ENCODE measurements around the gene WT1.

WT1 gene

DNA sequence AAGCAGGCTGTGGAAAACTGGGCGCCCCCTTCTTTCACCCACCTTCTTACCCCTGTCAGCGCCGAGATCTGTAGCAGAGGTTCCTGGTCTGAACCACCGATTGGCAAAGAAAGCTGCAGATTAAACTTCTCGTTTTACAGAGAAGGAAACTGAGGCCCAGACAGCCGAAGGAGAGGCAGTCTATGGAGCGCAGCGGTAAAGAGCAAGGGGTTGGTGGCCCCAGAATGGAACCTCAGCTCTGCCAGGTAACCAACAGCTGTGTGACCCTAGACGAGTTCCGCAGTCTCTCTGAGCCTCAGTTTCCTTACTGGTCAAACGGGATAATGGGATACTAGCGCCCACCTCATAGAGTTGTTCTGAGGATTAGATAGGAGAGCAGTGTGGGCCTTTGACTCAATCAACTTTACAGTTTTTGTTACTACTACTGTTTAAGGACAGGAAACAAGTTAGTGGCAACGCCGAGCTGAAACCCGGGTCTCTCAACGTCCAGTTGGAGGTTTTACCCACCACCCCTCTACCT, 3.1 kb upstream of the WT1 start:
- no peak for DNase-seq (ENCODE audit: low read depth)

DNA sequence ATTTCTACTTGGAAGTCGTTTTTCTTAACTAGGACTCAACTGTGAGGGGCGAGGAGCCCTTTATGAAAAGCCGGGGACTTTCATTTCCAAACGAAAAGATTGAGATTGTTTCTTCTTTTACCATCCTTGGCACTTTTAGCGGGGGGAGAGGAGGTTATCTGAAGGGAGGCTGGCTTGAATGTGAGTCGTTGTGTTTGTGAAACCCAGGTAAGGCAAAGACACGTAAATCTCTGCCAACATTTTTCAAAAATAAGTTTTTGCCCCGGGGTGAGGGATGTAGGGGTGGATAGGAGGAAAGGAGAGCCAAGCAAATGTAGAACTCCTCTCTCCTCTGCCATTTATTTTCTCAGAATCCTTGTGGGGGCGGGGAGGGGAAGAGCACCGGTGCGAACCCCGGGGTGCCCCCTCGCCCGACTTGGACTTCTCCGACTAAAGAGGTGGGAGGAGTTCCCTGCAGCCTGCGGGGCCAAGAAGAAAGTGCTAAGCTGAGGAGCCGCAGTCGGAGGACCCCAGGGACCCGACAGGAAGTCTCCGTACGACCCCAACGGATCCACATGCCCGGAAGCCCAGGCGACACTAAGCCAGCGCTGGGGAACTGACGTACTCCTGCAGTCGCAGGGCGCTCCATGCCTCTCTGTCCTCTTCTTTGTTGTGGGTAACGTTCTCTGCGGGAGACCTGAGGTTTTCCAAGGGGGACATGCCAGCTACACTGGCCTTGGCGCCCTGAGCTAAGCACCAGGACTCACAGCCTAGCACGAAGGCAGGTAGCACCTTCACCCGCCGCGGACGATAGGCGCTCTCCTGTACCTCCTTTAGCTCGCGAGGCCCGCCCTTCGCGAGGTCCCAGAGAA, 2.4 kb upstream of the WT1 start:
- no peak for DNase-seq (ENCODE audit: low read depth)

GRCh38 chr11:32436751-32437494, 1.6 kb upstream of the WT1 start:
- no peak for DNase-seq (ENCODE audit: low read depth)

DNA sequence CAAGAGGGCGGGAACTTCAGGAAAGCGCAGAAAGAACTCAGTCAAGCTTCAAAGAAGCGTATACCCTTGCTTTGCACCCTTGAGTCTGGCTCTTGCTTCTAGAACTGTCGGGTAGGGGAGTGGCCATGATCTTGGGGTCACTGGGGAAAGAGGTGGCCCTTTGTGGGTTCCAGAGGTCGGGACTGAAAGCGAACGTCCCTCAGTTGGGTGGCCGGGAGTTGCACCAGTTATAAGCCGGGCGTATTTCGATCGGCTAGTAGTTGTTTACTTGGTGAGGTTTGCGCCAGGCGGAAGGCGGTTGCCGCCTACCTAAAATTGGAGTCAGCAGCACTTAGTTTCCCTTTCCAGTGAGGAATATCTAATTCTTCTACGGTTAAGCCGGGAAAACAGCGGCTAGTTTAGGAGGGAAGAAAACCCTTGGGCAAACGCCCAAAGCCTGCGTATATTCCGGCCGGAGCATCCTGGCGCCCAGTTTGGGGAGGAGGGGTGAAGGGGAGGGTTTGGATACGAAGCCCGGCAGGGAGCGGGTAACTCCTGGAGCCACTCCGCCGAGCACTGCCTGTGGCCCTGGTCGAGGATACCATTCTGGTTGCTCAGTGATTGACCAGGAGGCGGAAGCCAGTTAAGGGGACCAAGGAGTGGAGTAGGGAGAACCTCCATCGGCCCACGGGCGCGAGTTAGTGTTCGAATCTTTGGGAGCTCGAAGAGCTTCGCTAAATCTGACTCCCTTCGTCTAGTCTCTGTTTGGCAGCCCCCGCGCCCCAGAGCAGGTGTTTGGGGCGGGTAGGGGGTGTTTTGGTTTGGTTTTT, 807 bp upstream of the WT1 start:
- no peak for DNase-seq (ENCODE audit: low read depth)

GRCh38 chr11:32435152-32435480, 223 bp downstream of the WT1 start:
- DNase-seq (ENCODE audit: low read depth) = no peak

DNA sequence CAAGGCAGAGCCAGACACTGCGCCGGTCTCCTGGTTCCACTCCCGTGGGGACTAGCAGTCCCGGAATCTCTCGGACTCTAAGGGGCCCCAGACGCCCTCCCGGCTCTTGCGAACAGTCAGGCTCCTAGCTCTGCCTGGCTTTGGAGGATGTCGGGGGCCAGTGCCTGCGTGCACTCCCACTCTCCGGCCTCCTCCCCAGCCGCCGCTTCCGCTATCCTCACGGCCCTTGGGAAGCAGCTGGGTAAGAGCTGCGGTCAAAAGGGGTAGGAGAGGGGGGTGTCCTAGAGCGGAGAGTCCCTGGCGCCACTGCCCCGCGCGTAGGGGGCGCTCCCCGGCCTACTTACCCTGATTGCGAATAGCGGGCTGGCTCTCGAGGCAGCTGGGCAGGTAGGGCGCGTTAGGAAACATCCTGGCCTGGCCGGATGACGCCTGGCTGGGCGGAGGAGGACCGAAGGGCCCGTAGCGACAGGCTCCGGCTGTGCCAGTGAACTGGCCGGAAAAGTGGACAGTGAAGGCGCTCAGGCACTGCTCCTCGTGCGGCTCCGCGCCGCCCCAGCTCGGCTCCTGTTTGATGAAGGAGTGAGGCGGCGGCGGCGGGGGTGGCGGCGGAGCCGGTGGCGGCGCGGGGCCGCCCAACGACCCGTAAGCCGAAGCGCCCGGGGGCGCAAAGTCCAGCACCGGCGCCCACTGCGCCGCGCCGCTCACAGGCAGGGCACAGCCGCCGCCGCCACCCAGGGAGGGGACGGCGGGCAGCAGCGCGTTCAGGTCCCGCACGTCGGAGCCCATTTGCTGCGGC, 785 bp downstream of the WT1 start:
- no peak for DNase-seq (ENCODE audit: low read depth)

DNA sequence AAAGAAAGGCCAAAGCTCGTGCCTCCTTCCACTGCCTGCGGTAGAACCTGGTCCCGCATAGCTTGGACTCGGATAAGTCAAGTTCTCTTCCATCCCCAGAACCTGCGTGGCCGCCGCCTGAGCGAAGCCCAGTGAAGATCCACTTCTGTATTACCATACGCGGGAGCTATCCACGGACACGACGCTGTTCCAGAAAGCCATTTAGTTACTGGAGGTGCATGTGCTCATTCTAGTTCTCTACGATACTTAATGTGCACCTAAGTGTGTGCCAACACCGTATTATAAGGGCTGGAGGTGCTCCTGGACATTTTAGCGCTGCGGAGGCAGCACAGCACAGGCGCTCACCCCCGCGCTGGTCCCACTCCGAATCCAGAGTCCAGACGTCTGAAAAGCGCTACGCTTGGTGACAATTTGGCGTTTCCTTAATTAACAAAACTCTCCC, 1.4 kb downstream of the WT1 start:
- DNase-seq (ENCODE audit: low read depth) = no peak

DNA sequence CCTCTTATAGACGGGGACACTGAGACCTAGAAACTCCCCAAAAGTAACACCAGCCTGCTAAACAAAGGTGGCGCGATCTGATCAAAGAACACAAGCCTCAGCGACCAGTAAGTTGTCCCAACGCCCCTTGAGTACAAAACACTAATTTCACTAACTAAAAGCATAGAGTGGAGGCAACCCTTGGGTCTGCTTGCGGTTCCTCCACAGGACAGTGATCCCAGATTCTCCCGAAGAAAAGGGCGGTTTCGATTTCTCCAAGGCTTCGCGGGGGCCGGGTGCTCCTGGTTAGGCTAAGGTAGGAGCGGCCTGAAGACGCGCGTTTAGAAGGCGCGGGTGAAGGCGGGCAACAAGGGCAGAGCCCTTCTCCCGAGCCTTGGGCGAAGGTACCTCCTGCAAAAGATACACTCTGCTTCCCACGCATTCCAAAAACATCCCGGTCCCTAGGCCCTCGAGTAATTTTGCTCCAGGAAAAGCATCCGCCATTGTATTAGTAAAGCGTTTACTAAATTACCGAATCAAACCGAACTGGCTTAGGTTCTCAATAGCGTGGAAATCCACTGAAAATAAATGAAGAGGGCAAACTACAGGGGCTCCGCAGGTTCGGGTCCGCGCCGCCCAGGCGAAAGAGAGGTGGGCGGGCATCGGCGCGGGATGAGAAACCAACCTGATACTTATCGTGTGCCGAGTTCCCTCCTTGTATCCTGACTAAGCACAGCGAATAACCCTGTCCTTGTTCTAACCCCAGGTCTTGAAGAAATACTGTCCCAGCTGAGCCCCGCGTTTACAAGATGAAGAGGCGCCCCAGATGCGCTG, 2.0 kb downstream of the WT1 start:
- no peak for DNase-seq (ENCODE audit: low read depth)

DNA sequence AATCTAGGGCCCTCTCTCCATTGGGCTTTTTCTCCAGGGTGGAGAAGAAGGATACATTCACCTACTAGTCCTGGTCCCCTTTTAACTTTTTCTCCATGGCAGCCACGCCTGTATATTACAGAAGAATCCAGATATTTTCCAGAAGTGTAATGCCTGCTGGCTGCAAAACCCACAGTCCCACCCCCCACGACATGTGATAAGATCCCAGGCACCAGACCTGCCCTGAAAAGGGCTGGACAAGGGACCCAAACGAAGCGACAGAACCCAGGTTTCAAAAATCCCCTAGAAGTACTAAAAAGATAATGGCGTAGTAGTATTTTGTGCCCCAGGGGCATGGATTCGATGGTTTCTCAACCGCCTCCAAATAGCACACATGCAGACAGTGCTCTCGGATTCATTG, 2.8 kb downstream of the WT1 start:
- DNase-seq (ENCODE audit: low read depth) = no peak

DNA sequence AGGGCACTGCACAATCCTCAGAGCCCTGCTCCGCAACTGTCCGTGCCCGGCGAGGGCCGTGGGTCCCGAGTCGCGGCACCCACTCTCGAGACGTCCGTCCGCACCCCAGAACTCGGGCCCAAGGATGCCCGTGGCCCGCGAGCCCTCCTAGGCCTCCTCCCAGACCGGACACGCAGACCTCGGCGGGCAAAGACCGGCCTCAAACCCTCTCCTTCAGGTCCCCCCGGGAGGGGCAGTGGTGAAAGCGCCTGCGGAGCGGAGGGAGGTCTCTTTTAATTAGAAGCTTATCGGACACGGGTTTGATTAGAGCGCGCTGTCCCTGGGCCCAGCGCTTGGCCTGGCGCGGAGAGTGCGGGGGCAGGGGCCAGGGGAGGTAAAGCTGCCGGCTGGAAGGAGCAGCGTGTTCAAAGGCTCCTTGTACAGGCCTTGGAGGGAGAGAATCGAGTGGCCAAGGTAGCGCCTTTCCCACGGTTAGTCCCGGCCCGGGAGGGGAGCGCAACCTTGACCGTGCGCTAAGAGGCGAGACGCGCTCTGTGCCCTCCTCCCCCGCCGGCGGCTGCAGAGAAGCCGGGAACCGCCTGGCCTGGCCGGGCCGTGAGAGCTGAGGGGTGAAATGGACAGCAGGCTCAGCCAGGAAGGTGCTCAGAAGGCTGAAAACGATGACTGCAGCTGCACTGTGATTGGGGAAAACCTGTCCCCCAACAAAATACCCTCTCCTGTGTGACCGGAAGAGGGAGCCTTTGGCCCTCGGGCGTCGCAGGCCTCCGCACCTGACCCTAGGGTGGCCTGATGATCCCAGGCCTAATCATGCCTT, 4.6 kb downstream of the WT1 start:
- DNase-seq (ENCODE audit: low read depth) = no peak

GRCh38 chr11:32429477-32429876, 5.9 kb downstream of the WT1 start:
- no peak for DNase-seq (ENCODE audit: low read depth)

DNA sequence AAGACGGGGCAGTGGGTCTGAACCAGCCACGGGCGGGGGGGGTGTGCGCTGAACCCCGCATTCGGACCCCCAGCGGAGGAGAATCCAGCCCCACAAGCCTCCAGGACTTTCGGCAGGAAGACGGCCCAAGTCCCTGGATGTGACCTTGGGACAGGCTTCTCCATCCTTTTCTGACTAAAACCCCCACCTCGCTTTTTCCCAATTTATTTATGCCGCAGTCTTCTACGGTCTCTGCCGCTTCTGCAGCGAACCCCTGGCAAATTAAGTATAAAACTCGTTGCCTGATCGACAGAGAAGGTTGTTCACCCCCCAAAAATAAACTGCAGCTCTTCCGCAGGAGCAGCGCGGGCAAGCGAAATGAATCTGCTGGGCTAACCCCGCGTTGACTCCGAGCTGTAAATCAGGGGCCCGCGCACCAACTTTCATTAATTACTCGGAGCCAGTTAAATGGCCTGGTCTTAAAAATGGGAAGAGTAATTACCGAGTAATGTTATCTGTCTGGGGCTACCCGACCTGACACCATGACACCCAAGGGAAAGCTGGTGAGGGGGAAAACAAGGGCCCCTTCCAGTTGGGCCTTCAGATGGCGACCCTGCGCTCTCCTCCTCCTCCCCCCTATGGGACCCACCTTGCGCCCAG, 6.6 kb downstream of the WT1 start:
- no peak for DNase-seq (ENCODE audit: low read depth)

GRCh38 chr11:32427935-32428664, 7.2 kb downstream of the WT1 start:
- DNase-seq (ENCODE audit: low read depth) = no peak

- DNase-seq (ENCODE audit: low read depth) = no peak
Observed at GRCh38 chr11:32427616-32427934, 7.8 kb downstream of the WT1 start.

DNA sequence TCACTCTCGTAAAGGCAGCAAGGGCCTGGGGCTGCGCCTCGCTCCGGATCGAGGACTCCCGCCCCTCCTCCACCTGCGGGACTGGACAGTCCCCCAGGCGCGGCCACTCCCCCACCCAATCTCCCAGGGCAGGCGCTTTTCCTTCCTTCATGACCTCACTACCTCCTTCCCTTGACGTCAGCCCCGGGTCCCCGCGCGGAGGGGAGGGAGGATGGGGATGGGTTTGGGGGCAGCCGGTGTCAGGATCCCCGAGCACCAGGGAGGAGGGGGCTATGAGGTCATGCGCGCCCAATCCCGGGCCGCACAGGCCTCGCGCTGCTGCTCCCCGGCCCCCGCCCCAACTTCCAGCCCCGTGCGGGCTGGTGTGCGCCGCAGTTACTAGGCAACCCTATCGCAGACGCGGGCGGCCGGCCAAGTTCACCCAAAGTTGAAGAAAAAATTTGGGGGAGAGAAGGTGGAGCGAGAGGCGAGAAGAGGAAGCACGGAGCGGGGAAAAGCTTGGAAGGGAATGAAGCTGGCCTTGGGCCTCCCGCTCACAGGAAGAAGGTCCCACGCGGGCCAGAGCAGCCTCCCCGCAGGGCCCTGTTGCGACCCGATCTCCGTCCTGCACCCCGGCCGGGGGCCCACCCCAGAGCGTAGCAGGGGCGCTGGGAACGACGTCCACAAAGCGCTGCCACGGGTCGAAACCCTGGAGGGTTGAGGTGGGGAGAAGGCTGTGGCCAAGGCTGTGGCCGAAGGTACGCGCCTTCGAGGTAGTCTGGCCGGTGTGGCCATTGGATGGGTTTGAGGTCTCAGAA, 8.3 kb downstream of the WT1 start:
- no peak for DNase-seq (ENCODE audit: low read depth)

DNA sequence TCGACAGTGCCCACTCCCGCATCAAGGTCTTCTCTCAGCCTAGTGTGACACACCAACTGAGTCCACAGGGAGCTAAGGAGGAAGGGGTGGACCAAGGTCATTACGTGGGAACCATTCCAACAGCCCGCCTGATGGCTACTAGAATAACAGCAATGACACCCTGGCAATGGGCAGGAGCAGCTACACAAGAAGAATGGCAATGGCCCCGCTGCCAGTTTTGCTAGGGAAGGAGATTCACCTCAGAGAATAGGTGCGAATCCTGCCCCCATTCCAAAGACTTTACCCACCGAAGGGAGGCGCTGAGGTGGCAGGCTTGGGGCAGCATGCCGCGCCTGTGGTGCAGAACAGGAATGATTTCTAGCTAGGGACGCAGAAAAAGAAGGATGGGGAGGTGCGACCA, 9.1 kb downstream of the WT1 start:
- no peak for DNase-seq (ENCODE audit: low read depth)

- no peak for DNase-seq (ENCODE audit: low read depth)
Observed at GRCh38 chr11:32425761-32426160, 9.6 kb downstream of the WT1 start.

DNA sequence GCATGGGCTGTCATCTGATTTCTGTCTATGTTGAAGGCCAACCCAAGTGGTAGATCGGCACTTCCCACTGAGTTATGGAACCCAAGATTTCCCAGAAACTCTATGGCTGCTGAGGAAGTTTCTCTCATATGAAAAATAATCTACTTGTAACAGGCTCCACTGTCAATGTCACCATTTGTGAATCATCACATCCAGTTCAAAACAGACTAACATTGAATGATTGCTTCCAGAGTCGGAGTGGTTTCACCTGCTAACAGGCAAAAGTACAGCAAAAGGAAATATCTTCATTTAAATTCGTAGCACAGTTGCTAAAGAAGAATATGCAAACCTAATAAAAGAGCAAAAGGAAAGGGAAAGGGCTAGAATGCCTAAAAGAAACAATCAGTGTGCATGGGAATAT, 12.8 kb downstream of the WT1 start:
- no peak for DNase-seq (ENCODE audit: low read depth)
